OCI-LY1 (cell line): Measurements from ENCODE around the gene KRTAP5-8.

Experiments
- EZH2 ChIP-seq: fragments of 200-600 bp; sonication (generic), shearing (Covaris generic); IDR thresholded peaks from 2 replicates; pipeline ENCODE4 v1.8.0; 2017; ENCODE audit warnings: borderline replicate concordance, mixed run types, mild to moderate bottlenecking, antibody characterized with exemption, low read length, moderate library complexity, mixed read lengths
- TF ChIP-seq, protein P1 (sequence below): fragments of 200-600 bp; sonication (generic), shearing (Covaris generic); IDR thresholded peaks from 2 replicates; pipeline ENCODE4 v1.5.1; 2017; ENCODE audit warnings: mild to moderate bottlenecking, antibody characterized with exemption, low read length, moderate library complexity, mixed read lengths

DNA sequence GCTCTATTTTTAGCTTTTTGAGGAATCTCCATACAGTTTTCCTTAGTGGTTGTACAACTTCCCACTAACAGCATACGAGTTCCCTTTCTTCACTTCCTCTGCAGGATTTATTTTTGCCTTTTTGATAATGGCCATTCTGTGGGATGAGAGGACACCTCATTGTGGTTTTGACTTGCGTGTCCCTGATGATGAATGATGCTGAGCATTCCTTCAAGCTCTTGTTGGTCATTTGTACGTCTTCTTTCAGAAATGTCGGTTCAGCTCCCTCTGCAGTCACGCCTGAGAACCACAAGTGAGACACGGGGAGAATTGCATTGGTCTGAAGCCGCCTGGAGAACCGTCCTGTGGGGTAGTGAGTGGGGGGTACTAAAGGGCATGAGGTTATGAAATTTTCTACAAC lies 25.6 kb downstream of the KRTAP5-8 start:
- TF ChIP-seq, protein P1, sequence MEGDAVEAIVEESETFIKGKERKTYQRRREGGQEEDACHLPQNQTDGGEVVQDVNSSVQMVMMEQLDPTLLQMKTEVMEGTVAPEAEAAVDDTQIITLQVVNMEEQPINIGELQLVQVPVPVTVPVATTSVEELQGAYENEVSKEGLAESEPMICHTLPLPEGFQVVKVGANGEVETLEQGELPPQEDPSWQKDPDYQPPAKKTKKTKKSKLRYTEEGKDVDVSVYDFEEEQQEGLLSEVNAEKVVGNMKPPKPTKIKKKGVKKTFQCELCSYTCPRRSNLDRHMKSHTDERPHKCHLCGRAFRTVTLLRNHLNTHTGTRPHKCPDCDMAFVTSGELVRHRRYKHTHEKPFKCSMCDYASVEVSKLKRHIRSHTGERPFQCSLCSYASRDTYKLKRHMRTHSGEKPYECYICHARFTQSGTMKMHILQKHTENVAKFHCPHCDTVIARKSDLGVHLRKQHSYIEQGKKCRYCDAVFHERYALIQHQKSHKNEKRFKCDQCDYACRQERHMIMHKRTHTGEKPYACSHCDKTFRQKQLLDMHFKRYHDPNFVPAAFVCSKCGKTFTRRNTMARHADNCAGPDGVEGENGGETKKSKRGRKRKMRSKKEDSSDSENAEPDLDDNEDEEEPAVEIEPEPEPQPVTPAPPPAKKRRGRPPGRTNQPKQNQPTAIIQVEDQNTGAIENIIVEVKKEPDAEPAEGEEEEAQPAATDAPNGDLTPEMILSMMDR, result peak; percentile 59
- no peak for TF ChIP-seq EZH2
